GM12873 (cell line): ENCODE data around the gene INPP5B.
A peak's percentile ranks its signal among the peaks of the same experiment; 100 is the strongest.

Experiments used
- CTCF ChIP-seq: IDR thresholded peaks from 2 replicates; pipeline ENCODE4 v1.5.1; 2012; ENCODE audit warnings: low read depth, mild to moderate bottlenecking, moderate library complexity, low read length, control low read depth; ENCODE audit not compliant: insufficient read depth; ENCODE audit errors: missing control alignments

The INPP5B gene

GRCh38 chr1:37814252-37814651 is 132.6 kb downstream of the INPP5B start:
- TF ChIP-seq CTCF, result no peak

GRCh38 chr1:37813529-37814145 is 133.2 kb downstream of the INPP5B start:
- no peak for TF ChIP-seq CTCF

GRCh38 chr1:37811027-37811655 is 135.7 kb downstream of the INPP5B start:
- peak; percentile 97 for TF ChIP-seq CTCF
